HepG2 (cell line): ENCODE measurements around the gene MPC1L. TPM values are rescaled to one million over a fixed set of nuclear protein-coding genes. Genes with fewer than 3 reads are reported as not detected.

Experiments
- ATAC-seq: fragments of 200-7000 bp; cut with Tn5 transposase; 3 replicates; pipeline ENCODE4 v1.9.1; 2020; ENCODE audit warnings: mild to moderate bottlenecking, moderate library complexity
- BruUV-seq: library from RNA; stranded (reverse); fragments of 400-500 nt; replicated peaks from 2 replicates; lab custom pipeline; 2021; lab: Mats Ljungman, UMichigan
- CTCF ChIA-PET: fragments of 300-600 bp; formaldehyde crosslinking; extraction: SDS; loops from one replicate; lab custom pipeline; 2021; ENCODE audit warnings: low total read pairs, inconsistent platforms, low intra/inter-chr PET ratio; lab: Yijun Ruan, JAX
- POLR2A ChIA-PET: fragments of 350-600 bp; sonication (Branson Sonifier 250); formaldehyde crosslinking; loops from one replicate; lab custom pipeline; 2020; ENCODE audit warnings: antibody characterized with exemption, inconsistent platforms; lab: Yijun Ruan, JAX
- DNase-seq: peaks from one replicate; pipeline ENCODE4 v3.0.0-alpha.2; 2015; ENCODE audit warnings: low spot score
- FAIRE-seq: peaks from 3 replicates; lab custom pipeline; 2011; peaks lifted over from hg19 to GRCh38; lab: Jason Lieb, UNC
- H2AFZ ChIP-seq: one replicate; pipeline ENCODE4 v1.6.1; 2011; ENCODE audit warnings: low read length, inconsistent platforms
- H3K27ac ChIP-seq: fragments of 300-600 bp; 3 replicates; pipeline ENCODE4 v1.8.0; 2011; ENCODE audit warnings: mixed run types, mild to moderate bottlenecking, mixed read lengths, low read length, inconsistent platforms; ENCODE audit not compliant: insufficient read depth; ENCODE audit errors: extremely low read length
- H3K27me3 ChIP-seq, 2 experiments: fragments of 200-600 bp in 1 of 2; 2 replicates in 1 of 2; 3 replicates in 1 of 2; pipeline versions ENCODE4 v1.6.0 to v1.8.0; 2011; ENCODE audit warnings: low read length in 2 of 2, mild to moderate bottlenecking in 2 of 2, moderate library complexity in 2 of 2, inconsistent platforms in 1 of 2; ENCODE audit not compliant: insufficient read depth in 2 of 2, control insufficient read depth in 1 of 2
- H3K36me3 ChIP-seq, 2 experiments: fragments of 200-600 bp in 1 of 2; replicated peaks in 1 of 2; 2 replicates in 1 of 2; 3 replicates in 1 of 2; pipeline versions ENCODE4 v1.5.1 to v1.8.0; 2011; ENCODE audit warnings: low read length in 2 of 2, inconsistent platforms in 1 of 2; ENCODE audit not compliant: insufficient read depth in 2 of 2, control insufficient read depth in 1 of 2
- H3K4me1 ChIP-seq: 2 replicates; pipeline ENCODE4 v1.5.1; 2012; ENCODE audit warnings: low read length, inconsistent platforms; ENCODE audit not compliant: insufficient read depth
- H3K4me2 ChIP-seq: 2 replicates; pipeline ENCODE4 v1.6.0; 2011; ENCODE audit warnings: low read depth, low read length, inconsistent platforms
- H3K4me3 ChIP-seq, 3 experiments: fragments of 200-600 bp in 1 of 3; sonication (generic), shearing (Covaris generic) in 1 of 3; replicated peaks in 1 of 3; 2 replicates each; pipeline ENCODE4 v1.5.1; 2011 to 2016; ENCODE audit warnings: low read length in 3 of 3, inconsistent platforms in 2 of 3, low read depth in 2 of 3, mild to moderate bottlenecking in 2 of 3, control low read depth in 1 of 3, mixed read lengths in 1 of 3; ENCODE audit not compliant: insufficient read depth in 1 of 3
- H3K79me2 ChIP-seq: one replicate; pipeline ENCODE4 v1.6.1; 2011; ENCODE audit warnings: low read length, inconsistent platforms; ENCODE audit not compliant: insufficient read depth
- H3K9ac ChIP-seq: 2 replicates; pipeline ENCODE4 v1.6.0; 2011; ENCODE audit warnings: mild to moderate bottlenecking, low read depth, low read length, inconsistent platforms; ENCODE audit not compliant: insufficient read depth
- H3K9me3 ChIP-seq: 2 replicates; pipeline ENCODE4 v1.5.1; 2012; ENCODE audit warnings: mild to moderate bottlenecking, low read length
- H4K20me1 ChIP-seq: 2 replicates; pipeline ENCODE4 v1.6.0; 2011; ENCODE audit warnings: inconsistent platforms, mild to moderate bottlenecking, low read length, moderate library complexity; ENCODE audit not compliant: insufficient read depth
- HHEX ChIP-seq: IDR thresholded peaks from 2 replicates; pipeline ENCODE4 v1.6.1; 2016; ENCODE audit warnings: control low read depth
- MNT ChIP-seq: fragments of 450-650 bp; IDR thresholded peaks from 2 replicates; pipeline ENCODE4 v1.6.1; 2016
- U2AF1 ChIP-seq: fragments of 200-400 bp; formaldehyde crosslinking; optimal IDR thresholded peaks from 2 replicates; pipeline ENCODE3; 2017; ENCODE audit warnings: mild to moderate bottlenecking, low read depth, low read length
- ZNF660 ChIP-seq: sonication (generic); formaldehyde crosslinking; IDR thresholded peaks from 2 replicates; pipeline ENCODE4 v1.5.1; 2020; ENCODE audit warnings: mild to moderate bottlenecking, low read depth, missing genetic modification reagents, borderline replicate concordance
- WGBS: methylation state at CpG from one replicate; pipeline ENCODE4 v1.1.6; 2017; ENCODE audit warnings: low lambda C conversion rate; 5-methylcytosine and 5-hydroxymethylcytosine counted together
- in situ Hi-C: cut with HindIII; loops from 2 replicates; pipeline ENCODE4 v1.10.0; 2017; ENCODE audit warnings: low pct_unique_long_range_greater_than_20kb; ENCODE audit not compliant: extremely low pct_ligation_motif_present
- intact Hi-C: fragments of 100-400 bp; cut with micrococcal nuclease; formaldehyde crosslinking; loops from one replicate; pipeline ENCODE4 v1.10.0; 2022; ENCODE audit not compliant: unreplicated experiment
- polyA plus RNA-seq, 8 experiments: library from polyadenylated mRNA; depleted of rRNA in 3 of 8; stranded (reverse) in 7 of 8; unstranded in 1 of 8; fragments of >200 nt; fragmentation: Illumina TruSeq in 4 of 8; extraction: Trizol in 4 of 8; gene quantifications; 2 replicates each; pipeline versions ENCODE4 v1.2.1 to v1.2.3, GENCODE V29; 2011 to 2016; ENCODE audit warnings: low read depth in 4 of 8, missing spikeins in 1 of 8, mixed read lengths in 1 of 8; ENCODE audit not compliant: insufficient read depth in 1 of 8
- total RNA-seq, 5 experiments: library from RNA; depleted of rRNA; stranded (reverse); fragments of >200 nt; fragmentation: Illumina TruSeq; extraction: Trizol; gene quantifications; 2 replicates each; pipeline ENCODE4 v1.2.3, GENCODE V29; 2016; ENCODE audit warnings: low read depth in 1 of 5
- TF ChIP-seq, protein P1 (sequence below): sonication (generic); formaldehyde crosslinking; IDR thresholded peaks from 2 replicates; pipeline ENCODE4 v1.9.0; 2021; ENCODE audit warnings: missing genetic modification reagents, mild to moderate bottlenecking, borderline replicate concordance
- TF ChIP-seq, protein P2 (sequence below): IDR thresholded peaks from 2 replicates; pipeline ENCODE4 v1.6.1; 2012; ENCODE audit warnings: inconsistent platforms
- TF ChIP-seq, protein P3 (sequence below): sonication (generic); formaldehyde crosslinking; IDR thresholded peaks from 2 replicates; pipeline ENCODE4 v1.4.0; 2020; ENCODE audit warnings: missing genetic modification reagents

MPC1L gene
- total and polyA plus RNA-seq, 2 of the 13 experiments (the other 11 are each of a cell fraction or from before 2014, with no cell fraction given): not detected

DNA sequence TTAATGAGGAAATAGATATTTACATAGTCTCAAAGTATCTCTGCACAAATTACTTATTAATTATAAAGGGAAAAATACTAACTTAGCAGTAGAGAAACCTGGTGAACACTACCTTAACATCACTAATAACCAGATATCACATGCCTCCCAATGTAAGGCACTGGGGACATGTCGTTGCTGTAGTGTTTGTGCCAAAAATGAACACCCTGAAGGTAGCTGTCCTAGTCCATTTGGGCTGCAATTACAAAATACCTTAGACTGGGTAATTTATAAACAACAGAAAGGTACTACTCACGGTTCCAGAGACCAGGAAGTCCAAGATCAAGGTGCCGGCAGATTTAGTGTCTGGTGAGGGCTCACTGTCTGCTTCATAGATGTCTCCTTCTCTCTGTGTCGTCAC is 10.7 kb upstream of the MPC1L start (continued):
- TF ChIP-seq, protein P1, sequence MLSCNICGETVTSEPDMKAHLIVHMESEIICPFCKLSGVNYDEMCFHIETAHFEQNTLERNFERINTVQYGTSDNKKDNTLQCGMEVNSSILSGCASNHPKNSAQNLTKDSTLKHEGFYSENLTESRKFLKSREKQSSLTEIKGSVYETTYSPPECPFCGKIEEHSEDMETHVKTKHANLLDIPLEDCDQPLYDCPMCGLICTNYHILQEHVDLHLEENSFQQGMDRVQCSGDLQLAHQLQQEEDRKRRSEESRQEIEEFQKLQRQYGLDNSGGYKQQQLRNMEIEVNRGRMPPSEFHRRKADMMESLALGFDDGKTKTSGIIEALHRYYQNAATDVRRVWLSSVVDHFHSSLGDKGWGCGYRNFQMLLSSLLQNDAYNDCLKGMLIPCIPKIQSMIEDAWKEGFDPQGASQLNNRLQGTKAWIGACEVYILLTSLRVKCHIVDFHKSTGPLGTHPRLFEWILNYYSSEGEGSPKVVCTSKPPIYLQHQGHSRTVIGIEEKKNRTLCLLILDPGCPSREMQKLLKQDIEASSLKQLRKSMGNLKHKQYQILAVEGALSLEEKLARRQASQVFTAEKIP (CRISPR knock-in tag): no peak
- TF ChIP-seq, protein P2, sequence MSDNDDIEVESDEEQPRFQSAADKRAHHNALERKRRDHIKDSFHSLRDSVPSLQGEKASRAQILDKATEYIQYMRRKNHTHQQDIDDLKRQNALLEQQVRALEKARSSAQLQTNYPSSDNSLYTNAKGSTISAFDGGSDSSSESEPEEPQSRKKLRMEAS: no peak
- TF ChIP-seq ZNF660 (CRISPR knock-in tag) (no peak), HHEX (CRISPR knock-in tag) (no peak)
- TF ChIP-seq, protein P3, sequence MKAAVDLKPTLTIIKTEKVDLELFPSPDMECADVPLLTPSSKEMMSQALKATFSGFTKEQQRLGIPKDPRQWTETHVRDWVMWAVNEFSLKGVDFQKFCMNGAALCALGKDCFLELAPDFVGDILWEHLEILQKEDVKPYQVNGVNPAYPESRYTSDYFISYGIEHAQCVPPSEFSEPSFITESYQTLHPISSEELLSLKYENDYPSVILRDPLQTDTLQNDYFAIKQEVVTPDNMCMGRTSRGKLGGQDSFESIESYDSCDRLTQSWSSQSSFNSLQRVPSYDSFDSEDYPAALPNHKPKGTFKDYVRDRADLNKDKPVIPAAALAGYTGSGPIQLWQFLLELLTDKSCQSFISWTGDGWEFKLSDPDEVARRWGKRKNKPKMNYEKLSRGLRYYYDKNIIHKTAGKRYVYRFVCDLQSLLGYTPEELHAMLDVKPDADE: no peak
- TF ChIP-seq, all 625 proteins: peak for 0

DNA sequence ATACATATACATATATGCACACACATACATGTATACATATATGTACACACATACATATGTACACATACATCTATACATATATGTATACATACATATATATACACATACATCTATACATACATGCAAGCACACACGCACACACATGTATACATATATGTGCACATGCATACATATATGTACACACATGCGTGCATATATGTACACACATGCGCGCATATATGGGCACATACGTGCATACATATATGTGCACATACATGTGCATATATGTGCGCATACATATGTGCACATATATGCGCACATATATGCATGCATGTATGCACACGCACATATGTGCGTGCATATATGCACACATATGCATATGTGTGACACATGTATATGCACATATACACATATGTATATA is 7.3 kb upstream of the MPC1L start:
- Histone ChIP-seq H3K27me3 (no peaks in the 10 kb centered on the region), H3K4me1 (peaks cover 14% of the 10 kb centered on the region), H3K27ac (no peak overlapping the region), H3K79me2 (no peaks in the 10 kb centered on the region), H3K9ac (no peak overlapping the region), H4K20me1 (no peaks in the 10 kb centered on the region), H3K9me3 (no peaks in the 10 kb centered on the region), H2AFZ (no peak overlapping the region), H3K36me3 (no peaks in the 10 kb centered on the region), H3K4me2 (no peak overlapping the region), H3K4me3 (no peak overlapping the region)
- WGBS: 71% methylated on average over 9 of the region's 9 CpGs
- ChIA-PET CTCF (no interaction called here), POLR2A (no interaction called here)
- DNase-seq: no peak
- no peak for ATAC-seq
- BruUV-seq: no TSS peak
- FAIRE-seq: no peak
- 0 out of 2 replicates have a peak, but pooled peaks have one; percentile 3 for TF ChIP-seq MNT
- TF ChIP-seq U2AF1: no peak
- in situ Hi-C loops (no loop called here), intact Hi-C loops (no loop called here)
